Duodenal mucosa (tissue), 2 donors: ENCODE results near the gene DDX4.

Source experiments
- H3K27ac ChIP-seq: one replicate; pipeline ENCODE4 v1.7.0; 2013; ENCODE audit warnings: low read depth, low read length
- H3K27me3 ChIP-seq, 2 donors: one replicate each; pipeline ENCODE4 v1.7.0; 2013; ENCODE audit warnings: low read length in 2 of 2, control low read depth in 1 of 2; ENCODE audit not compliant: insufficient read depth in 2 of 2, control insufficient read depth in 1 of 2
- H3K36me3 ChIP-seq, 2 donors: one replicate each; pipeline ENCODE4 v1.7.0; 2013; ENCODE audit warnings: low read length in 2 of 2, control low read depth in 1 of 2; ENCODE audit not compliant: insufficient read depth in 2 of 2, control insufficient read depth in 1 of 2
- H3K4me1 ChIP-seq, 2 donors: one replicate each; pipeline ENCODE4 v1.7.0; 2013; ENCODE audit warnings: low read length in 2 of 2, control low read depth in 1 of 2; ENCODE audit not compliant: insufficient read depth in 2 of 2, control insufficient read depth in 1 of 2
- H3K4me3 ChIP-seq, 2 donors: one replicate each; pipeline ENCODE4 v1.7.0; 2013; ENCODE audit warnings: low read length in 2 of 2, low read depth in 1 of 2
- H3K9ac ChIP-seq, 2 donors: one replicate each; pipeline ENCODE4 v1.7.0; 2013; ENCODE audit warnings: low read length in 2 of 2, low read depth in 1 of 2
- H3K9me3 ChIP-seq, 2 donors: one replicate each; pipeline ENCODE4 v1.7.0; 2013; ENCODE audit warnings: low read length in 2 of 2, control low read depth in 1 of 2; ENCODE audit not compliant: control insufficient read depth in 1 of 2

Gene DDX4

DNA sequence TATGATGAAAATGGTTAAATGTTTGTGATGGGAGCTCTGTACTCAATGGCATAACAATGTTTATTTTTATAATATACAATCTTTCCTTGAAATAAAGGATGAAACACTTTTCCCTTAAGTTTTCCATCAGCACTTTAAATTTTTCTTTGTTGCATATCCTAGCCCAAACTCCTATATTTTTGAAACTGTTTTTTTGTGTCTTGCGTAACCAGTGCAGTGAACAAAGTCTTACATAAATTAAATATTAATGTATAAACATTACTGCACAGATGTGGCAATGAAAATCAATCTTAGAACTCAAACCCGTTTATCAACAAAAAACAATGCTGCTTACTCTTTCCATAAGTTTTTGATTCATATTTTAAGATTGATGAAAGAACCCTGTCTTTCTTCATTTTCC lies 79.2 kb downstream of the DDX4 start:
- no peaks in the 10 kb centered on the region for H3K9me3 ChIP-seq
- H3K4me3 ChIP-seq = no peak overlapping the region
- no peak overlapping the region for H3K9ac ChIP-seq
- no peak overlapping the region for H3K27ac ChIP-seq
- no peaks in the 10 kb centered on the region for H3K36me3 ChIP-seq
- H3K27me3 ChIP-seq = peaks cover 14 to 19% of the 10 kb centered on the region in 2 donors
- H3K4me1 ChIP-seq = peaks cover 0 to under 1% of the 10 kb centered on the region in 2 donors

GRCh38 chr5:55820488-55820887 lies 82.6 kb downstream of the DDX4 start:
- peaks cover 17 to 40% of the 10 kb centered on the region in 2 donors for H3K27me3 ChIP-seq
- H3K36me3 ChIP-seq = no peaks in the 10 kb centered on the region

GRCh38 chr5:55821731-55822512 lies 84.1 kb downstream of the DDX4 start:
- peak overlapping the region; percentile 17 to 34 for H3K4me3 ChIP-seq
- H3K4me1 ChIP-seq = peaks cover 0 to 3% of the 10 kb centered on the region in 2 donors
- H3K27ac ChIP-seq = no peak overlapping the region
- H3K36me3 ChIP-seq = no peaks in the 10 kb centered on the region
- H3K9ac ChIP-seq = no peak overlapping the region
- peaks cover 17 to 45% of the 10 kb centered on the region in 2 donors for H3K27me3 ChIP-seq
- no peaks in the 10 kb centered on the region for H3K9me3 ChIP-seq

More at GRCh38 chr5:55820488-55820887, 82.6 kb downstream of the DDX4 start:
- Histone ChIP-seq H3K4me1 (peaks cover 0 to 3% of the 10 kb centered on the region in 2 donors), H3K9me3 (no peaks in the 10 kb centered on the region), H3K9ac (no peak overlapping the region), H3K27ac (no peak overlapping the region), H3K4me3 (no peak overlapping the region)

DNA sequence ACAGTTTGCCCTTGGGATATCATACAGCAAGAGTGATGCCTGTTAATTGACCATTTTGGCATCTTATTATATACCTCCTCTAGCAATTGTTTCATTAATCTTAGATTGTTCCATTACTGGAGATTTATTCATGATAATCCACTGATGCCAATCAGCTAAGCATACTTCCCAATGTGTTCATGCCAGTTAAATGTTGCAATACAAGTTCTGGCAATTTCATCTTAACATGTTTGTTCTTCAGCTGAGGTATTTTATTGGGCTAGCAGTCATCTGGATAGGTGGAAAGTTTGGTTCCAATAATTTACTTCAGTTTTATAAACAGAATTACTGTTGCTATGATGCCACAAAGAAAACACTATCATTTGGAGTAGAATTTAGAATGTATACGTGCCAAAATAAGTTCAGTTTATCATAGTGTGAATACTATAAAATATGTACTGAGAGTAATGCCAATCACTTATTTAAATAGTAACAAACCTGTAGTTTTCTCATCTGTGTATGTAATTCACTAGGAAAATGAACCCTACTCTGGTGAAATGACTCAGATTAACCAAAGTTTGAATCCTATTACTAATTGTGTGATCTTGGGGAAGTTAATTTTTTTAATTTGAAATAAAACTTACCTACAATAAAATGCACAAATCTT lies 85.4 kb downstream of the DDX4 start:
- H3K27ac ChIP-seq = no peak overlapping the region
- H3K9me3 ChIP-seq = no peaks in the 10 kb centered on the region
- H3K27me3 ChIP-seq = peaks cover 17 to 45% of the 10 kb centered on the region in 2 donors
- no peak overlapping the region for H3K4me3 ChIP-seq
- no peak overlapping the region for H3K9ac ChIP-seq
- no peaks in the 10 kb centered on the region for H3K36me3 ChIP-seq
- H3K4me1 ChIP-seq = peaks cover 0 to 3% of the 10 kb centered on the region in 2 donors

- Histone ChIP-seq H3K27ac (no peak overlapping the region), H3K9ac (no peak overlapping the region), H3K4me3 (no peak overlapping the region), H3K4me1 (no peaks in the 10 kb centered on the region), H3K27me3 (peaks cover 0 to 10% of the 10 kb centered on the region in 2 donors), H3K36me3 (no peaks in the 10 kb centered on the region), H3K9me3 (no peaks in the 10 kb centered on the region)
Measured at GRCh38 chr5:55829956-55830355, 92.1 kb downstream of the DDX4 start.

GRCh38 chr5:55832446-55832845 lies 94.6 kb downstream of the DDX4 start:
- no peaks in the 10 kb centered on the region for H3K36me3 ChIP-seq
- no peak overlapping the region for H3K4me3 ChIP-seq
- no peak overlapping the region for H3K27ac ChIP-seq
- H3K9ac ChIP-seq = no peak overlapping the region
- H3K27me3 ChIP-seq = no peaks in the 10 kb centered on the region
- no peaks in the 10 kb centered on the region for H3K9me3 ChIP-seq
- H3K4me1 ChIP-seq = no peaks in the 10 kb centered on the region

DNA sequence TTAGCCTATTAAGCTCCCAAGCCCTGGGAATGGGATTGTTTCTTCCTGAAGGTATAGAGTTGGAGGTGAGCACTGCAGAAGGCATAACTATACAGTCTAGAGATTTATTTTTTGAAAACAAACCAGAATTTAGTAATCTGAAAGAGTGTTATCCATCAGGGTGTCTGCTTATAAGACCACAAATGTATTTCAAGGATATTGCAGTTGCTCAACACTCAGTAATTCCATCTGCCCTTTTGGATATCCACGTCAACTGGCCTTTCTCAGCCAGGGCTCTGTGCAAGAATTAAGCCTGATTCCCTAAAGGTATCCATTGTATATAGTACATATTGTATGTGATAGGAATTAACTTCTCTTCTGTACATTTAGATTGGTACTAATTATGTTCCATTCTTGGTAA lies 98.3 kb downstream of the DDX4 start:
- H3K27me3 ChIP-seq = no peaks in the 10 kb centered on the region
- no peaks in the 10 kb centered on the region for H3K4me1 ChIP-seq
- H3K9me3 ChIP-seq = no peaks in the 10 kb centered on the region
- no peak overlapping the region for H3K4me3 ChIP-seq
- no peaks in the 10 kb centered on the region for H3K36me3 ChIP-seq
- H3K9ac ChIP-seq = no peak overlapping the region
- H3K27ac ChIP-seq = no peak overlapping the region

DNA sequence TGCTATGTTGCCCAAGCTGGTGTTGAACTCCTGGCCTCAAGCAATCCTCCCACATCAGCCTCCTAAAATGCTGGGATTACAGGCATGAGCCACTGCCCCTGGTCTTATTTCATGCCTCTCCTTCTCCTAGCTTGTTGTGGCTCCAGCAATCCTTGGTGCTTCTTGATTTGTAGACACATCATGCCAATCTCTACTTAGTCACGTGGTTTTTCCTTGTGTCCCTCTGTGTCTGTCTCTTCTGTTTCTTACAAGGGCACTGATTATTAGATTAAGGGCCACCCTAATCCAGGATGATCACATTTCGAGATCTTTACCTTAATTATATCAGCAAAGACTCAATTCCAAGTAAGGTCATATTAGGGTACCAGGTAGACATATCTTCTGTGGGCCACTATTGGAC lies 104.1 kb downstream of the DDX4 start:
- Histone ChIP-seq H3K27me3 (no peaks in the 10 kb centered on the region), H3K4me1 (no peaks in the 10 kb centered on the region), H3K9ac (no peak overlapping the region), H3K9me3 (no peaks in the 10 kb centered on the region), H3K4me3 (no peak overlapping the region), H3K27ac (no peak overlapping the region), H3K36me3 (no peaks in the 10 kb centered on the region)

GRCh38 chr5:55847837-55848236 lies 110.0 kb downstream of the DDX4 start:
- Histone ChIP-seq H3K9ac (no peak overlapping the region), H3K4me1 (no peaks in the 10 kb centered on the region), H3K27me3 (no peaks in the 10 kb centered on the region)

DNA sequence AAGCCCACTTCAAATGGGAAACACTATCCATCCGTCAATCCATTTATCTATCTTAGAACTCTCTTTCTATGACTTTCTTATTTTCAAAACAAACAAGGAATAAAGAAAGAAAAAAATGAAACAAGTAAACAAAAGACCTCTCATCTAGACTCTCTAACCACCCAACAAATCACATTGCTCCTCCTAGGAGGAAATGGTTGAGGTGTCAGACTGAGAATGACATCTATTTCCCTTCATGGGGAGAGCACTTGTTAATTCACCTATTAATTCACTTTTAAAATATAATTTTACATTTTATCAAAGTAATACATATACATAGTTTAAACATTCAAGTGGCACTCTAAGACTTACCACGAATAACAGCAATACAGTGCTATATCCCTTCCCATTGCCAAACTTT lies 110.9 kb downstream of the DDX4 start:
- Histone ChIP-seq H3K36me3 (no peaks in the 10 kb centered on the region), H3K27ac (no peak overlapping the region), H3K9ac (no peak overlapping the region), H3K4me3 (no peak overlapping the region), H3K9me3 (no peaks in the 10 kb centered on the region), H3K4me1 (no peaks in the 10 kb centered on the region), H3K27me3 (no peaks in the 10 kb centered on the region)

More at GRCh38 chr5:55847837-55848236, 110.0 kb downstream of the DDX4 start:
- Histone ChIP-seq H3K27ac (no peak overlapping the region), H3K9me3 (no peaks in the 10 kb centered on the region), H3K4me3 (no peak overlapping the region), H3K36me3 (no peaks in the 10 kb centered on the region)
